Uterus (tissue), 4 donors: ENCODE measurements around the gene DHX34. TPM values are rescaled to one million over a fixed set of nuclear protein-coding genes. Genes with fewer than 3 reads are reported as not detected.

Experiments used
- DNase-seq, 2 donors: peaks; one replicate each; pipeline ENCODE4 v3.0.0-alpha.2; 2019 to 2020
- H3K27ac ChIP-seq, 2 donors: fragments of 200-600 bp; sonication (generic); 1 replicate in 1 of 2; 2 replicates in 1 of 2; pipeline ENCODE4 v1.5.1; 2016 to 2018
- H3K27me3 ChIP-seq, 2 donors: fragments of 200-600 bp; sonication (generic); one replicate each; pipeline ENCODE4 v1.5.1; 2018 to 2019; ENCODE audit warnings: control low read depth in 1 of 2
- H3K36me3 ChIP-seq, 2 donors: fragments of 200-600 bp; sonication (generic); one replicate each; pipeline ENCODE4 v1.5.1; 2019; ENCODE audit warnings: control low read depth in 1 of 2
- H3K4me1 ChIP-seq, 2 donors: fragments of 200-600 bp; sonication (generic); one replicate each; pipeline ENCODE4 v1.5.1; 2018 to 2019; ENCODE audit warnings: control low read depth in 1 of 2
- H3K4me3 ChIP-seq, 2 donors: fragments of 200-600 bp; sonication (generic); 1 replicate in 1 of 2; 2 replicates in 1 of 2; pipeline ENCODE4 v1.5.1; 2018 to 2019; ENCODE audit warnings: mild to moderate bottlenecking in 1 of 2
- H3K9me3 ChIP-seq, 2 donors: fragments of 200-600 bp; sonication (generic); one replicate each; pipeline ENCODE4 v1.5.1; 2019; ENCODE audit warnings: control low read depth in 1 of 2
- POLR2A ChIP-seq, 2 donors: fragments of 450-650 bp; IDR thresholded peaks; one replicate each; pipeline ENCODE4 v1.6.1; 2016; ENCODE audit warnings: antibody characterized with exemption in 2 of 2, mild to moderate bottlenecking in 1 of 2, moderate library complexity in 1 of 2
- intact Hi-C: fragments of 100-400 bp; cut with DNase I; formaldehyde crosslinking; loops from one replicate; pipeline ENCODE4 v1.15.1; 2023; ENCODE audit warnings: low total_unique reads
- total RNA-seq, 4 donors: library from RNA; depleted of rRNA in 3 of 4; stranded (reverse); fragments of >200 nt in 3 of 4; gene quantifications; one replicate each; pipeline versions ENCODE4 v1.1.0 to v1.2.4, GENCODE V29; 2014 to 2023
- TF ChIP-seq, protein P1 (sequence below), 4 experiments: fragments of 200-600 bp in 2 of 4; fragments of 450-650 bp in 2 of 4; sonication (generic) in 2 of 4; IDR thresholded peaks; one replicate each; pipeline ENCODE4 v1.5.1; 2016 to 2019; ENCODE audit warnings: antibody characterized with exemption in 4 of 4, mild to moderate bottlenecking in 2 of 4, moderate library complexity in 1 of 4
- donor health status: DM: yes; HTN: yes; CAD: no.

The DHX34 gene
- total RNA-seq, 4 donors from 2014 or later: 11.5 to 17.3 (median 15.8) TPM

DNA sequence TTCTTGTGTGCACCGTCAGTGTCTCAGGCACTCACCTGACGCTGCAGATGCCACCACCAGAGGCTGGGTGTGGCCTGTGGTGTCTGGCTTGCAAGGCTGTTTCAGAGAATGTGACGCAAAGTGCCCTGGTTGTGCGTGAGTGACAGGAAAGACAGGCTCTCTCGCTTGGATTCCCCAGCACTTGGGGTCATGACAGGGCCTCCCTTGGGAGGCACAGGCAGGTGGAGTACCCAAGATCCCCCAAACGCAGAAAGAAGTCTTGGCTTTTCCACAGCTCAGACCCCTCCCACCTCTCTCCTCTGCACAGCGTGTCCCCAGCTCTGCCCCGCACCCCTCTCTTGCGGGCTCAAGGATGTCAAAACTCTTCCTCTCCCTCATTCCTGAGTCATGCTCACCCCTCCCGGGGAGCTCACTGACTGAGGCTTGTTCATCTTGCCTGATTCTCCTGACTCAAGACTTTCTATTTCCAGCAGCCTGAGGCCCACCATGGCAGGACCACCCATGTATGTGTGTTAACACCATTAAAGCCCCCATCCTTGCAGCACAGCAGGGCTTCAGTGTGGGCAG is 21.0 kb downstream of the DHX34 start:
- Histone ChIP-seq H3K36me3 (no peaks in the 10 kb centered on the region), H3K27ac (no peak overlapping the region), H3K9me3 (no peaks in the 10 kb centered on the region), H3K4me3 (no peak overlapping the region), H3K4me1 (no peaks in the 10 kb centered on the region), H3K27me3 (no peaks in the 10 kb centered on the region)
- intact Hi-C loops: no loop called here
- DNase-seq: no peak
- no peak for TF ChIP-seq POLR2A (IDR thresholded peaks at IDR 0.05)
- TF ChIP-seq, protein P1, sequence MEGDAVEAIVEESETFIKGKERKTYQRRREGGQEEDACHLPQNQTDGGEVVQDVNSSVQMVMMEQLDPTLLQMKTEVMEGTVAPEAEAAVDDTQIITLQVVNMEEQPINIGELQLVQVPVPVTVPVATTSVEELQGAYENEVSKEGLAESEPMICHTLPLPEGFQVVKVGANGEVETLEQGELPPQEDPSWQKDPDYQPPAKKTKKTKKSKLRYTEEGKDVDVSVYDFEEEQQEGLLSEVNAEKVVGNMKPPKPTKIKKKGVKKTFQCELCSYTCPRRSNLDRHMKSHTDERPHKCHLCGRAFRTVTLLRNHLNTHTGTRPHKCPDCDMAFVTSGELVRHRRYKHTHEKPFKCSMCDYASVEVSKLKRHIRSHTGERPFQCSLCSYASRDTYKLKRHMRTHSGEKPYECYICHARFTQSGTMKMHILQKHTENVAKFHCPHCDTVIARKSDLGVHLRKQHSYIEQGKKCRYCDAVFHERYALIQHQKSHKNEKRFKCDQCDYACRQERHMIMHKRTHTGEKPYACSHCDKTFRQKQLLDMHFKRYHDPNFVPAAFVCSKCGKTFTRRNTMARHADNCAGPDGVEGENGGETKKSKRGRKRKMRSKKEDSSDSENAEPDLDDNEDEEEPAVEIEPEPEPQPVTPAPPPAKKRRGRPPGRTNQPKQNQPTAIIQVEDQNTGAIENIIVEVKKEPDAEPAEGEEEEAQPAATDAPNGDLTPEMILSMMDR (IDR thresholded peaks at IDR 0.05): no peak

DNA sequence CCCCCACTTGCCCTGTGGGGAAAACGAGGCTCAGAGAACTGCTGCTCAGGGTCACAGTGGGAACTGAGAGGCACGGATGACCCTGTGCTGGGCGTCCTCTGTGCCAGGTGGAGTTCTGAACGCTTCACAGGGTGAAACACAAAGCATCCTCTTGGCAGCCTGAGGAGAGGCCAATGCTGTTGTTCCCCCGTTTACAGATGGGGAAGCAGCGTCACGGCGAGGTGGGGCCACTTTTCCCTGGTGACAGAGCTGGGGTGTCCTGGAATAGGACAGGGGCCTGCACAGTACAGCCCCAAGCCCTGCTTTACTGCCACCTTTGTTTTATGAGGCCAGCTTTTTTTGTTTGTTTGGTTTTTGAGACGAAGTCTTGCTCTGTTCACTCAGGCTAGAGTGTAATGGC is 22.1 kb downstream of the DHX34 start:
- no peaks in the 10 kb centered on the region for H3K36me3 ChIP-seq
- intact Hi-C loops: no loop called here
- no peak for TF ChIP-seq POLR2A (IDR thresholded peaks at IDR 0.05)
- TF ChIP-seq, protein P1 (IDR thresholded peaks at IDR 0.05): no peak

DNA sequence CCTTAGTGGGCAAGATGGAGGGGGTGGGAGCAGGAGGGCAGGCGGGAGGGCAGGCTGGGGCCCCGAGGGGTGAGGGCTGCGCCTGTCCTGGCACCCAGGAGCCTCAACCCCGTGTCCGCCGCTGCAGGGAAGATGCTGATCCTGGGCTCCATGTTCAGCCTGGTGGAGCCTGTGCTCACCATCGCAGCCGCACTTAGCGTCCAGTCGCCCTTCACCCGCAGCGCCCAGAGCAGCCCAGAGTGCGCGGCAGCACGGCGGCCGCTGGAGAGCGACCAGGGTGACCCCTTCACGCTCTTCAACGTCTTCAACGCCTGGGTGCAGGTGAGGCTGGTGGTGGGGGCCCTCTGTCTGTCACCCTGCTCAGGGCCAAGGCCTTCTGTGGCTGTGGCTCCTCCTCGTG is 23.5 kb downstream of the DHX34 start:
- no peak for DNase-seq
- no peaks in the 10 kb centered on the region for H3K4me1 ChIP-seq
- no peaks in the 10 kb centered on the region for H3K36me3 ChIP-seq

More for the DNA sequence above, 22.1 kb downstream of the DHX34 start:
- Histone ChIP-seq H3K9me3 (no peaks in the 10 kb centered on the region), H3K4me1 (no peaks in the 10 kb centered on the region), H3K27me3 (no peaks in the 10 kb centered on the region), H3K4me3 (no peak overlapping the region), H3K27ac (no peak overlapping the region)
- DNase-seq: no peak

DNA sequence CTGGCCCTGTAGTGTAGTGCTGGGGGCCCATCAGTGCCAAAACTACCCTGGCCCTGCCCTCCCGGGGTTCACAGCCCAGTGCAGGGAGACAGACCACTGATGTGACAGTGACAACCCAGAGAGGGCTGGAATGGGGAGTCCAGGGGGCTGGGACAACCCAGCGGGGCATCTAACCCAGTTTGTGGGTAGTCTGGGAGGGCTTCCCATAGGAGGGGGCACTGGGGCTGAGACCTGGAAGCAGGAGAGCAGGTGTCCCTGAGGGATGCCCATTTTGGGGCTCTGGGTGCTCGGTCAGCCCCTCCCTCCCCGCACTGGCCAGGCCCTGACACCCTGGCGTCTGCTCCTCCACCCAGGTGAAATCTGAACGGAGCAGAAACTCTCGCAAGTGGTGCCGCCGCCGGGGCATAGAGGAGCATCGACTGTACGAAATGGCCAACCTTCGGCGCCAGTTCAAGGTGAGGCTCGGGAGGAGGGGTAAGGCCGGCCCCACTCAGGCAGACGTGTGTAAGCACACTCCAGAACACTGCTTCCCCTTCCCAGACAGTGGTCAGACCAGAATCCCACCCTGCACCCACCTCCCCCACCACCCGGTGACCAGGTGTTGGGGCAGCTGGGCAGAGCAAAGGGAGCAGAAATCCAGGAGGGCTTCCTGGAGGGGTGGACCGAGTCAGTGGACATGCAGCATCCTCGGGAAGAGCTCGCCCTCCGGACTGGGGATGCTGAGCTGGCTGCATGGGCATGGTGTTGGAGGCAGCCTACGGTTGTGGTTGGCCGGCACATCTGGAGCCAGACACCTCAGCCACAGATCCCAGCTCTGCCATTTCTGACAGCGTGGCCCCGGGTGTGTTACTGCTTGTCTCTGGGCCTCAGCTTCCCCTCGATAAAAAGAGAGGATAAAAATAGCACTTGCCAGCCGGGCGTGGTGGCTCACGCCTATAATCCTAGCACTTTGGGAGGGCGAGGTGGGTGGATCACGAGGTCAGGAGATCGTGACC is 24.4 kb downstream of the DHX34 start:
- no peak for TF ChIP-seq POLR2A (IDR thresholded peaks at IDR 0.05)
- TF ChIP-seq, protein P1 (IDR thresholded peaks at IDR 0.05): no peak
- Histone ChIP-seq H3K4me3 (no peak overlapping the region), H3K27ac (no peak overlapping the region), H3K27me3 (no peaks in the 10 kb centered on the region), H3K36me3 (no peaks in the 10 kb centered on the region), H3K9me3 (no peaks in the 10 kb centered on the region), H3K4me1 (no peaks in the 10 kb centered on the region)
- no peak for DNase-seq
- intact Hi-C loops: no loop called here

More for the DNA sequence above, 23.5 kb downstream of the DHX34 start:
- TF ChIP-seq, protein P1 (IDR thresholded peaks at IDR 0.05): no peak
- no peak for TF ChIP-seq POLR2A (IDR thresholded peaks at IDR 0.05)
- no peak overlapping the region for H3K27ac ChIP-seq
- no peaks in the 10 kb centered on the region for H3K27me3 ChIP-seq
- intact Hi-C loops: no loop called here
- no peak overlapping the region for H3K4me3 ChIP-seq
- no peaks in the 10 kb centered on the region for H3K9me3 ChIP-seq
